Hippocampal formation (tissue), 2 donors: ENCODE data around the gene LAMA4.

Source experiments
- DNase-seq, 2 donors: peaks; one replicate each; lab custom pipeline; 2025; lab: John Stamatoyannopoulos, UW

The LAMA4 gene, protein sequence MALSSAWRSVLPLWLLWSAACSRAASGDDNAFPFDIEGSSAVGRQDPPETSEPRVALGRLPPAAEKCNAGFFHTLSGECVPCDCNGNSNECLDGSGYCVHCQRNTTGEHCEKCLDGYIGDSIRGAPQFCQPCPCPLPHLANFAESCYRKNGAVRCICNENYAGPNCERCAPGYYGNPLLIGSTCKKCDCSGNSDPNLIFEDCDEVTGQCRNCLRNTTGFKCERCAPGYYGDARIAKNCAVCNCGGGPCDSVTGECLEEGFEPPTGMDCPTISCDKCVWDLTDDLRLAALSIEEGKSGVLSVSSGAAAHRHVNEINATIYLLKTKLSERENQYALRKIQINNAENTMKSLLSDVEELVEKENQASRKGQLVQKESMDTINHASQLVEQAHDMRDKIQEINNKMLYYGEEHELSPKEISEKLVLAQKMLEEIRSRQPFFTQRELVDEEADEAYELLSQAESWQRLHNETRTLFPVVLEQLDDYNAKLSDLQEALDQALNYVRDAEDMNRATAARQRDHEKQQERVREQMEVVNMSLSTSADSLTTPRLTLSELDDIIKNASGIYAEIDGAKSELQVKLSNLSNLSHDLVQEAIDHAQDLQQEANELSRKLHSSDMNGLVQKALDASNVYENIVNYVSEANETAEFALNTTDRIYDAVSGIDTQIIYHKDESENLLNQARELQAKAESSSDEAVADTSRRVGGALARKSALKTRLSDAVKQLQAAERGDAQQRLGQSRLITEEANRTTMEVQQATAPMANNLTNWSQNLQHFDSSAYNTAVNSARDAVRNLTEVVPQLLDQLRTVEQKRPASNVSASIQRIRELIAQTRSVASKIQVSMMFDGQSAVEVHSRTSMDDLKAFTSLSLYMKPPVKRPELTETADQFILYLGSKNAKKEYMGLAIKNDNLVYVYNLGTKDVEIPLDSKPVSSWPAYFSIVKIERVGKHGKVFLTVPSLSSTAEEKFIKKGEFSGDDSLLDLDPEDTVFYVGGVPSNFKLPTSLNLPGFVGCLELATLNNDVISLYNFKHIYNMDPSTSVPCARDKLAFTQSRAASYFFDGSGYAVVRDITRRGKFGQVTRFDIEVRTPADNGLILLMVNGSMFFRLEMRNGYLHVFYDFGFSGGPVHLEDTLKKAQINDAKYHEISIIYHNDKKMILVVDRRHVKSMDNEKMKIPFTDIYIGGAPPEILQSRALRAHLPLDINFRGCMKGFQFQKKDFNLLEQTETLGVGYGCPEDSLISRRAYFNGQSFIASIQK (N-terminal part only)

DNA sequence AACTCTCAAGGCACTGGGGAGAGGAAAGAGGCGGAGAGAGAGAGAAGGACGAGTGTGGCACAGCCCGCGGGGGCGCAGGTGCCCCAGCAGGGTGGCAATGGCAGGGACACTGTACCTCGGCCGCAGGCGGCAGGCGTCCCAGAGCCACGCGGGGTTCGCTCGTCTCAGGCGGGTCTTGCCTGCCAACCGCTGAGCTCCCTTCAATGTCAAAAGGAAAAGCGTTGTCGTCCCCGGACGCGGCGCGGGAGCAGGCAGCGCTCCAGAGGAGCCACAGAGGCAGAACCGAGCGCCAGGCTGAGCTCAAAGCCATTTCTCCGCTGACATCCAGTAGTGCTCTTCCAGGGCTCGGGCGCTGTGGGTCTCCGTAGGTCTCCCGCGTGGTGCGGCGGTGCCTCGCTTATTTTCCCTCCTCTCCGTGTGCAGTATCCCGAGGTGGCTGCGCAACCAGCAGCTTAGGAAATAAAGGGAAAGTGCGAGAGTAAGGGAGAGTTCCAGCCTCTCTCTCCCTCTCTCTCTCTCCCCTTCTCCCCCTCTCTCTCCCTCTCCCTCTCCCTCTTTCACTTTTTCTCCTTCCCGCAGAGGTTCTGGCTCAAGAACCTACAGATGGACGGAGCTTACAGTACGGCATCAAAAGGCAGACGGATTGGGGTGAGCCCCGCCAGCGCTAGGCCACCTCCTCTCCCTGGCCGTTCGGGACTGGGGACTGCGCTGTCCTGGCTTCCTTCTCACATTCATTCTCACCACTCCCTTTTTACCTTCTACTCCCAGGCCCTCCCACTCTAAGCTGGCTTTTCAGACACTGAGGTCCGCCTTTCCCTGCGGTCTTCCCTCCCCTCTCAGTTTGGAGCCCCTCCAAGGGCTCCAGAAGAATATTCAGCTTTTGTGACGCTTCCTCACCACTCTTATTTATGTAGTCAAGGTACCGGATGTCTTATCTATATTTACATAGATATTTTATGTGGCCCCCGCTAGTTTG is at the start of gene LAMA4:
Gene LAMA4 (minus strand): TSS at position 727 of the 976 bp plus-strand sequence. CDS start 417 bp downstream, at position 310.
- peak in 1 of 2 donors; percentile 17 for DNase-seq

DNA sequence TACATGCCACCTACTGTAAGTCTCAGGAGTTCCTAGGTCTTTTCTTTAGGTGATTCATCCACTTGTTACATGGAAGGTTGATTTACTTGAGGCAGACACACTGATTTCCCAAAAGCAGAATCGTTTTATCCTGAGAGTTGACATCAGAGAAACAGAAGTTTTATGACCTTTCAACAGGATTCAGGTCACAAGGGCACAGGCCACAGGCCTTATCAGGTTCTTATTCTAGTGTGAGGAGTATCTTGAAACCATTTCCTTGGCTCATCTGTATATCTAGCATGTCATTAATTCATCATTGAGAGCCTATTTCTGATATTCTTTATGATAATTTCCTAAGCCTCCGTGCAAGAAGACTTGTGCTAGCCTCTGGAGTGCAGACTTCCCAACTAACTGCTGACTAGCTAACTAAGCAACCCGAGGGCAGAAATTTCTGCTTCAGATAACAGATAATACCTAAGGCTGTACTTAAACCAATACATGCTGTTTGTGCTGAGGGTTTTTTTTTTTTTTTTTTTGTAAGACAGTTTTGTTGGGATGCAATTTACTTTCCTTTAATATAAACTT is 47.9 kb upstream of the LAMA4 start:
- no peak for DNase-seq

DNA sequence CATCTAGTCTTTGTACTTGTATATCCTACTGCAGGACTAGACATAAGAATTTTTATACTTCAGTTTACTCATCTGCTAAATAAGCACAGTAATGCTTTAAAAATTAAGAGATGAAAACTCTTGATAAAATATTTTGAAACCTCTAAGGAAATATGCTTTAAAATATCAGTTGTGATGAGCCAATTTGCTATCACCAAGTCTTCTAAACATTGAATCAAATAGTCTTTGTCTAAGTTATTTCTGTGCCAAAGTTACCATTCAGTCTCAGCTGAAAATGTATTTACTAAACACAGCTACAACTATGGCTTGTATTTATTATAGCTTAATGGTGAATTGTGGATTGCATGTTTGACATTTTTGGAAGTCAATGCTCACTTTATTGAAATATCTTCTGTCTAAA is 46.5 kb upstream of the LAMA4 start:
- no peak for DNase-seq

DNA sequence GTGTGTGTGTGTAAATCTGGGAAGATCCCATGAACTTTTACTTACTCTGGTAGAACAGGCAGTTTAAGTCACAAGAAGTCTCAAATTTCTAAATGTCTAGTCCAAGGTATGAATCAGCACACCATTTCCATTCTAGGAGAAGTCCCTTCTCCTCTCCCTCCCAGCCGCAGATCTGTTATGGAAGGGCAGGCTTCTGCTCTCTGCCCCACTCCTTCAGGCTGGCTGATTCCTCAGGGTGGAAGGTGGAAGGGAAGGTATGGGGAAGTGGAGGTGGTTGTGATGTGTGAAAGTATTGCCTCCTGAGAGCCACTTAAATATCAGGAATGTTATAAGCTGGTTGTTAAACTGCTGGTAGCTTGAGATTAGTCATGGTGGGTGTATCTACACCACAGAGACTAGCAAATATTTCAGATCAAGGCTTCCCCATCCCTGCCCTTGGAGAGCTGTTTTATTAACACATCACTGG is 44.5 kb upstream of the LAMA4 start:
- no peak for DNase-seq

DNA sequence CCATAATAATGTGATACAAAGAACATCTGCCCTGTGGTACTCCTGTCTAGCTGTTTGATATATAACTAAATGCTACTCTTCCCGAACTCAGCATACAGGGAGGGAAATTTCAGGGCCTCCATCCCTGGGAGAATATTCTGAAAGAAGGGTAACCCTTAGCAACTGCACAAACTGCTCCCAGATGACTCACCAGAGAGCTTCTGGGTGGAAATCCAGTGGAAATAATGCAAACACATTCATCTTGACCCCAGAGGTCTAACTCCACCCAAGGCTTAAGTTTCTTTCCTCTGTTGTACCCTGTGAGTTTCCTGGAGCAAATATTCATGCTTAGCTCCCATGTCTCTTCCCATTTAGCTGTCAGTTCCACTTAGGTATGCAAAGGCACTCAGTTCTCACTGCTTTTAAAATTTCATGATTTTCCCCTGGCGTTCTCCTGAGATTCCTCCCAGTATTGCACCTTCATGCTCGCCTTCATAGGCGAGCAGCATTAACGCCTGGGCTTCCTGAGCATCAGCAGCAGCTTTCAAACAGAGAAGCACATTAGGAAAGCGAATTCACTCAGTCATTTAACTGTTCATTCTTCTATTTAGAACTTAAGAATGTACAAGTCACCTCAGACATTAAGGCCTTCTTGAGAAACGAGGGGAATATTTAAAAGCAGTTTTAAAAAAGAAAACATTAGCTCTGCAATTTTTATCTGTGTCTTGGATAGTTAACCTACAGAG is 43.8 kb upstream of the LAMA4 start:
- DNase-seq: peak in 1 of 2 donors; percentile 9

DNA sequence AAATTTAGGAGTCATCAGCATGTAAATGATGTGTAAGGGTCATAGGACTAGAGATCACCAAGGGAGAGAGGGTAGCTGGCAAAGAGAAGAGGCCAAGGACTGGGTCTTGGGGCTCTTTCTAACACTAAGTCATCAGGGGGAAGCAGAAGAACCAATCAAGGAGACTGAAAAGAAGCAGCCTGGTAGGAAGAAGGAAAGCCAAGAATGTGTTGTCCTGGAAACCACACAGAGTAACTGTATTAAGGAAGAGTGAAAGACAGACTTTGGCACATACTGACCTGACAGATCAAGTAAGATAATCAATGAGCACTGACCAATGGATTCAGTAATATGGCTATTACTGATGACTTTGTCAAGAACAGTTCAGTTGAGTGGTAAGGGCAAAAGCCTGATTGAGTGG is 42.3 kb upstream of the LAMA4 start:
- no peak for DNase-seq

DNA sequence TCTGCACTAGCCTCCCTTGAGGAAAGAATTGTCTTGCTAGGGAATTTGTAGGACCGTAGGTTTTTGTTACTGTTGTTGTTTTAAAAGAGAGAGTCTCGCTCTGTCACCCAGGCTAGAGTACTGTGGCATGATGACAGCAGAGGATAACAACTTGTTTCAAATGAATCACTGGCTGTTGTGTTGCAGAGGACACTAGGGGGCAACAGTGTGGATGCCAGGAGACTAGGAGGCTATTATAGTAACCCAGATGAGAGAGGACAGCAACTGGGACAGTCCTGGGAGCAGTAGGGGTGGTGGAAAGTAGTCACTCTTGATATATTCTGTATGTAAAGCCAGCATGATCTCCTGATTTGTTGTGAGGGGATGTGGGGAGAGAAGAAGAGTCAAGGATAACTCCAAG is 41.8 kb upstream of the LAMA4 start:
- DNase-seq: no peak

DNA sequence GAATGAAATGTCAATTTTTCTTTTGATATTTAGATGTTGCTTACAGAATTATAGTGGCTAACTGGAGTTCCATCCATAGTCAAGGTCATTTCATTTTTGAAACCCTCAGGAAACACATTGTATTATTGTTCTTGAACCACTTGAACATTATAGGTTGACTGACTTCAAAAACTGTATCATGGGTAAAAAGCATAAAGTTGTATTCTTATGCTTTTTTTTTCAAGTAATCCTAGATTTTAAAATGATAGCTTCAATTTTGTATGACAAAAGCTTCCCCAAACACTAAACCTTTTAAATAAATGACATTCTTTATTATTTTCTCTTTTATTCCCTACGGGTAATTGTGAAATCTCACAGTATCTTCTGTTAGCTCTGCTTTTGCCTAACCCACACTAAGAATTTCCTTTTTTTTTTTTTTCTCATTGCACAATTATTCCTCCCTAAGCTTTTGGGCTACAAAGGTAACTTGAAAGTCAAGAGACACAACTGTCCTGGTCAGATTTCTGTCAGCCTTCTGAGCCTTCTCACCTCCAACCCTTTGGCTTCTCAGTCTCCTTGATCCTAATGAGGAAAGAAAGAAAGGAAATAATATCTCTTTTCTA is 36.9 kb upstream of the LAMA4 start:
- no peak for DNase-seq

DNA sequence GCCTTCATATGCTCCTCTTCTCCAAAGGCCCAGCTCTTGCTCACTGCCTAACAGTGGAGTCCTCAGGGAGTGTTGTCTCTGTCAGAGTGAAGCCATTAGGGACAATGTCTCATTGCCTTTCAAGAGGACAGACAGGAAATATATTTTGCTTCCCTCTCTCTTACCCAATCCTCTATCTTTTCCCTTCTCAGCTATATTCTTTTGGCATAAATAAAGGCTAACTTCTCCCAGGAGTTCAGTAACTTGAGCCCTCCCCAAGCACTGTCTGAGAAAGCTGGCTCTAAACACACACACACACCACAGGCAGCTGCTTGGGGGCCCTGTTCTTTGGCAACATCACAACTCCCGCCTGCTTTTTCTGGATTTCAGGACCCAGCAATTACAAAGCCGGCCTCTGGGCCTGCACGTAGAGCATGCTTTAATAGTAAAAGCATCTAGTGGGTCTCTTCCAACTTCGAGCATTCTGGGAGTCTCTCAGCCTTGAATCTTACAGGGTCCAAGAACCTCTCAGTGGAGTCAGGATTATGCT is 34.7 kb upstream of the LAMA4 start:
- no peak for DNase-seq

DNA sequence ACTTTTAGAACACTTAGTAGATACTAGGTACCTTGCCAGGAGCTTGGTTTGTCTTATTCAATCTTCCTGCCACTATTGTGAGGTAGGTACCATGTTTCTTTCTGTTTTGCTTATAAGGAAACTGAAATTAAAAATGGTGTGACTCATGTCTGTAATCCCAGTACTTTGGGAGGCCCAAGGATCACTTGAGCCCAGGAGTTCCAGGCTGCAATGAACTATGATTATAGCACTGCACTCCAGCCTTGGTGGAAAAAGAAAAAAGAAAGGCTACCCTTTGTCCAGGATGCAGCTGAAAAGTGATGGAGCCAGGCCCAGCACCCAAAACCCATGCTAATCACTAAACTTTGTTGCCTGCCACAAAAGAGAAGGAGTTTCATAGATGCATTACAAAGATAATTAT is 34.1 kb upstream of the LAMA4 start:
- no peak for DNase-seq

DNA sequence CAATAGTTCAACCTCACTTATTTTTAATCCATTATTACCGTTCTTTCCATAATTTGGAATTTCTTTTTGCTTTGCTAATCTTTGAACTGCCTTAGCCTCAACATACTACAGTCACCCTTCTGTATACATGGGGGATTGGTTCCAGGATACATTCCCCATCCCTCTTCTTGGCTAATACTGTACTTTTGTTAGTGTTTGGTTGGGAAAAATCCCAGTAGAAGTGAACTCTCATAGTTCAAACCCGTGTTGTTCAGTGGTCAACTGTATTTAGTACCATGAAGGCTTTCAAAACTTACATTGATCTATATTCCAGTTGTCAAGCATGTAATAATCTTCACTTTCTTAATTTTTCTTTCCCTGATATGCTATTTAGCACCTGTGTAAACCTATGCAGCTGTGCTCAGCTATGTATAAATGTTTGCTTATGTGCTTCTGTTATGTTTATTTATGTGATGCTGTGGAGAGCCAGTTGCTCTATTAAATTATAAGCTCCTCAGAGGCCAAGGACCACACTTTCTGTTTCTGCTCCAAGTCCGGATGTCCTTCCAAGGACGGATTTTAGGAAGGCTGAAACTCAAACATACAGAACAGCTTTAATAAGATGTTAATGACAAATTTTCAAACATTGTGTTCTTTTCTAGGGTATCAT is 33.3 kb upstream of the LAMA4 start:
- DNase-seq: no peak

DNA sequence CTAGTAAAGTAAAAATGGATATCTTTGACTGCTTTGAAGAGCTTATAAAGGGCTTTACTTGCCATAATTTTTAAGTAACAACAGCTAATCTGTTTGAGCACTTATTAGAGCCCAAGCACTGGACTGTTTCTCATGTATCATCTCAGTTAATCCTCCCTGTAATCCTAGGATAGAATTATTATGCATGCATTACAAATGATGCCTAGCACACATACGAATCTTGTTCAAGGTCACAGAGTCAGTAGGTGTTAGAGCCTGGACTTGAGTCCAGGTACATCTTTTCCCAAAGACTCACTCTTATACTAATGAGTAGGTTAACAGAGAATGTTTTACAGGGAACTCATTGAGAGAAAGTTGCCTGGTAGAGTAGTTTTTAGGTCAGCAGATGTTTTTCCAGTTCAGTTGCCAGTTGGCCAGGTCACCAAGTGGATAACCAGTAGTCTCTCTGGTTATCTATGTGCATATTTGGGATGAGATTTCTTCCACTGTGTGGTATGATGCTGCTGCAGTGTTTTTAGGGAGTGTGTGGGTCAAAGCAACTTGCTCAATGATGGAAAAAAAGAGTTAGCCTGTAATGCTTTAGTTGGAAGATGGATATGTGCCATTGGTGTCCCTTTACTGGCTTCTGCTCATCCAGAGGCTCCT is 32.3 kb upstream of the LAMA4 start:
- no peak for DNase-seq

DNA sequence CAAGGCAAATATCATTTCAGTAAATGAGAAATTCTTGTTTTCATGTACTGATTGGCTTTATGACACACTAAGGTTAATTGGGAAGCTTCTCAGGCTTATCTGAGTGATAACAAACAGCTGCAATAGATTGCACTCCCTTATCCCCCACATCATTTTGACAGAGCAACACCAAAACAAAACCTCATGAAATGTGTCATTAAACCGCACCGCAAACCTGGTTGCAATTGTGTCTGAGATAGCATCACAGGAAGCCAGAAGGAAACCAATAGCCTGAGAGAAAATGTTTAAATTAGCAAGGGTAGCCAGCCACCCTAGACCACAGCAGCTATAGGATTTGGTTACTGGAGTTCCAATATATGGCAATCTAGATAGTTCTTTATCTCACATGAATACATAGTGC is 31.6 kb upstream of the LAMA4 start:
- no peak for DNase-seq

DNA sequence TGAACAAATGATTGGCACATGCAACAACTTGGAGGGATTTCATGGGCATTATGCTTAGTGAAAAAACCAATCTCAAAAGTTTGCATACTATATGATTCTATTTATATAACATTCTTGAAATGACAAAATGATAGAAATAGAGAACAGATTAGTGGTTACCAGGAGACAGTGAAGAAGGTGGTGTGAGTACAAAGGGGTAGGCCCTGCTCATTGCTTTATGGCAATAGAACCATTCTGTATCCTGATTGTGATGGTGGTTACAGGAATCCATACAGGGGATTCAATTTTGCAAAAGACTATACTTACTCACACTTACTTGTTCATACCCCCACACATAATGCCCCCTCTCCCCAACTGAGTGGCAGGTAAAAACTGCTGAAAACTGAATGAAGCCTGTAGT is 30.2 kb upstream of the LAMA4 start:
- no peak for DNase-seq

DNA sequence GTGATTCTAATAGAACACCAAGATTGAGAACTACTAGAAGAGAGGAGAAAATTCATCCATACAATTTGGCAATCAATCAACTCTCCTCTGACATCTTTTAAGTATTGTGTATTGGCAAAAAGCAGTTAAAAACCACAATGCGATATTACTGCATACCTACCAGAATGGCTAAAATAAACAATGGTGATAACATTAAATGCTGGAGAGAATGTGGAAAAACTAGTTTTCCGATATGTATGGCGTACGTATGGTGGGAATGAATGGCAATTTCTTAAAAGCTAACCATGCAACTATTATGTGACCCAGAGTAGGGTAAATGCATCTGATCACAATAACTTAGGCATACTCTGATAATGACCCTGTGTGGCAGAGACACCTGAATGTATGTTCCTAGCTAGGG is 29.3 kb upstream of the LAMA4 start:
- no peak for DNase-seq

DNA sequence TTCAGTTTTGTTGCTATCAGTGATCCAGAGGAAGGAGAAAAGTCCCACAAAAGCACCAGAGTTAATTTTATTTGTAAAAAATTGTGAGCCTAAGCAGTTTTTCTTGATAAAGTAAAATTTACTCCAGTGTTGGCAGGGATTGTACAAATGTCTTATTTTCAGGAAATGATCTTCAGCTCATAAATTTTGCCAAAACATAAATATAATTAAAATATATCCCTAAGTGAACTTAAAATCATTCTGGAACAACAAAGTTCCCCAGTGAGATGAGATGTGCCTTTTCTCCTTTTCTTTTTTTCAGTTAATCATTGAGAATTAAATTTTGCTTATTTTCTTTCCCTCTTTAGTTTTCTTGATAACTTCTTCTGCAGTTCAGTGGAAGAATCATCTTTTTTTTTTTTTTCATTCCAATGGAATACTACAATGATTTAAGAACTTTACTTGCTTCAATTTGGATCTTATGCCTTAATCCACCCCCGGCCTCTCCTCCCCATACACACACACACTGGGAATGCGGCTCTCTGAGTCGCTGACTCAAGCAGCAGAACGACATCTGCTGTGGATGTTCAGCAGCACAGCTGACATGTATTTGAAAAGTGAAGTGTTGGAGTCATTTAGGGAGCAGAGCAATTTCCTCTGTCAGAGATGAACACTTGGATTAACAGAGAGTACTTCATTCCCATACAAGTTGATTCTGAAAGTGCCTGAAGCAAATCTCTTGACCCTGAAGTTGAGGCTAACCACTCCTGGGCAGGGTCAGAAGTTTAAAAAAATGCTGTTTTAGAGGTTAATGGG is 27.7 kb upstream of the LAMA4 start:
- peak in 1 of 2 donors; percentile 21 for DNase-seq
